MM.1S (cell line): ENCODE data around the gene VPS26B.

Experiments
- EZH2 ChIP-seq: fragments of 300-600 bp; sonication (generic); optimal IDR thresholded peaks from 2 replicates; pipeline ENCODE3; 2017; ENCODE audit warnings: low read depth, mild to moderate bottlenecking, antibody characterized with exemption, low read length, mixed read lengths
- TF ChIP-seq, protein P1 (sequence below): fragments of 300-600 bp; sonication (generic); IDR thresholded peaks from 2 replicates; pipeline ENCODE4 v1.5.1; 2016; ENCODE audit warnings: antibody characterized with exemption, low read length, mixed read lengths

DNA sequence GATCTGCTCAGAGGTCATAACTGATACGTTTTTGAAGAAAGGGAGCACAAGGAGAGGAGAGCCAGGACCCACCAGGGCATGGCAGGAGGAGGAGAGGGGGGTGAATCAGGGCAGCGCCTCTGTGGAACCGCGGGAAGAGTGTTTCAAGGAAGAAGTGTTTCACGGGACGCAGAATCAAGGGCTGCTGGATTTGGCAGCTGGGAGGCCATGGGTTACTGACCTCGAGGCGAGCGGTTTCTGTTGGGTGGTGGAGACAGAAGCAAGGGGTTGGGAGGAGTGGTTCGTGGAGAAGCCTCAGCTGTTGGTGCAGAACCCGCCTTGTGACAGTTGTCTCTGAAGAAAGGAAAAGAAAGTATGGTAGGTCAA lies 13.1 kb downstream of the VPS26B start:
- TF ChIP-seq, protein P1, sequence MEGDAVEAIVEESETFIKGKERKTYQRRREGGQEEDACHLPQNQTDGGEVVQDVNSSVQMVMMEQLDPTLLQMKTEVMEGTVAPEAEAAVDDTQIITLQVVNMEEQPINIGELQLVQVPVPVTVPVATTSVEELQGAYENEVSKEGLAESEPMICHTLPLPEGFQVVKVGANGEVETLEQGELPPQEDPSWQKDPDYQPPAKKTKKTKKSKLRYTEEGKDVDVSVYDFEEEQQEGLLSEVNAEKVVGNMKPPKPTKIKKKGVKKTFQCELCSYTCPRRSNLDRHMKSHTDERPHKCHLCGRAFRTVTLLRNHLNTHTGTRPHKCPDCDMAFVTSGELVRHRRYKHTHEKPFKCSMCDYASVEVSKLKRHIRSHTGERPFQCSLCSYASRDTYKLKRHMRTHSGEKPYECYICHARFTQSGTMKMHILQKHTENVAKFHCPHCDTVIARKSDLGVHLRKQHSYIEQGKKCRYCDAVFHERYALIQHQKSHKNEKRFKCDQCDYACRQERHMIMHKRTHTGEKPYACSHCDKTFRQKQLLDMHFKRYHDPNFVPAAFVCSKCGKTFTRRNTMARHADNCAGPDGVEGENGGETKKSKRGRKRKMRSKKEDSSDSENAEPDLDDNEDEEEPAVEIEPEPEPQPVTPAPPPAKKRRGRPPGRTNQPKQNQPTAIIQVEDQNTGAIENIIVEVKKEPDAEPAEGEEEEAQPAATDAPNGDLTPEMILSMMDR: no peak
- no peak for TF ChIP-seq EZH2
